ENCODE results near the gene WWTR1.

DNA sequence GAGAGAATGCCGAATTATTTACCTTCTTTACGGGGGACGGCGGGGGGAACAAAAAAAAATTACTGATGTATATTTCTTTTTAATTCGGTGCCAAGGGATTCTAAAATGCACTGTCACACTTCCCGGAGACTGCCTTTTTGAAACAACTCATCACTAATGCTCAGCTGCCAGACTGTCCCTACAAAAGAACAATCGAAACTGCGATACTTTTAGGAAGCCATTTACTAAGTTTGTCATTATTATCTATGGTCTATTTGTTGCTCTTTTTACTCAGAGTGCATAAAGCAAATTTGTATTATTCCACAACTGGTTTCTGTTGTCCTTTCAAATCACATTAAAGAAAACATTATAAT lies 122.5 kb downstream of the WWTR1 start:
- TF ChIP-seq CTCF (IDR thresholded peaks at IDR 0.05): no peak
- no peak for TF ChIP-seq POLR2A (IDR thresholded peaks at IDR 0.05)
